ENCODE results near the gene OR2Y1.

- TF ChIP-seq, protein P1, sequence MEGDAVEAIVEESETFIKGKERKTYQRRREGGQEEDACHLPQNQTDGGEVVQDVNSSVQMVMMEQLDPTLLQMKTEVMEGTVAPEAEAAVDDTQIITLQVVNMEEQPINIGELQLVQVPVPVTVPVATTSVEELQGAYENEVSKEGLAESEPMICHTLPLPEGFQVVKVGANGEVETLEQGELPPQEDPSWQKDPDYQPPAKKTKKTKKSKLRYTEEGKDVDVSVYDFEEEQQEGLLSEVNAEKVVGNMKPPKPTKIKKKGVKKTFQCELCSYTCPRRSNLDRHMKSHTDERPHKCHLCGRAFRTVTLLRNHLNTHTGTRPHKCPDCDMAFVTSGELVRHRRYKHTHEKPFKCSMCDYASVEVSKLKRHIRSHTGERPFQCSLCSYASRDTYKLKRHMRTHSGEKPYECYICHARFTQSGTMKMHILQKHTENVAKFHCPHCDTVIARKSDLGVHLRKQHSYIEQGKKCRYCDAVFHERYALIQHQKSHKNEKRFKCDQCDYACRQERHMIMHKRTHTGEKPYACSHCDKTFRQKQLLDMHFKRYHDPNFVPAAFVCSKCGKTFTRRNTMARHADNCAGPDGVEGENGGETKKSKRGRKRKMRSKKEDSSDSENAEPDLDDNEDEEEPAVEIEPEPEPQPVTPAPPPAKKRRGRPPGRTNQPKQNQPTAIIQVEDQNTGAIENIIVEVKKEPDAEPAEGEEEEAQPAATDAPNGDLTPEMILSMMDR (IDR thresholded peaks at IDR 0.05): no peak
- no peak for TF ChIP-seq POLR2AphosphoS5 (IDR thresholded peaks at IDR 0.05)
- TF ChIP-seq POLR2A (IDR thresholded peaks at IDR 0.05): no peak
- no peak for TF ChIP-seq EP300 (IDR thresholded peaks at IDR 0.05)
Measured at GRCh38 chr5:180720486-180720885, 19.4 kb downstream of the OR2Y1 start.

Measured in gastroesophageal sphincter (tissue), 3 donors.